Fibroblast of peridontal ligament (primary cell): ENCODE results near the gene GEMIN8.
A peak's percentile ranks its signal among the peaks of the same experiment; 100 is the strongest.

ENCODE experiments used
- DNase-seq: peaks from one replicate; pipeline ENCODE4 v3.0.0-alpha.2; 2010; ENCODE audit errors: extremely low read depth

The GEMIN8 gene

GRCh38 chrX:14015941-14016340 lies 13.8 kb downstream of the GEMIN8 start:
- DNase-seq: no peak

GRCh38 chrX:14015294-14015693 lies 14.4 kb downstream of the GEMIN8 start:
- peak; percentile 69 for DNase-seq

- no peak for DNase-seq
These were observed 15.2 kb downstream of the GEMIN8 start for GRCh38 chrX:14014526-14014925.

- DNase-seq: peak; percentile 28
These were observed 16.6 kb downstream of the GEMIN8 start for GRCh38 chrX:14013054-14013453.

GRCh38 chrX:14010566-14010965 lies 19.1 kb downstream of the GEMIN8 start:
- DNase-seq: no peak

- DNase-seq: no peak
These were observed 23.2 kb downstream of the GEMIN8 start for GRCh38 chrX:14006540-14006939.

- DNase-seq: no peak
These were observed 25.7 kb downstream of the GEMIN8 start for GRCh38 chrX:14003876-14004425.

GRCh38 chrX:14003028-14003427 lies 26.7 kb downstream of the GEMIN8 start:
- no peak for DNase-seq

- no peak for DNase-seq
These were observed 33.0 kb downstream of the GEMIN8 start for GRCh38 chrX:13996650-13997049.

- DNase-seq: no peak
These were observed 35.1 kb downstream of the GEMIN8 start for GRCh38 chrX:13994536-13995080.

GRCh38 chrX:13994104-13994503 lies 35.6 kb downstream of the GEMIN8 start:
- no peak for DNase-seq

- no peak for DNase-seq
These were observed 39.4 kb downstream of the GEMIN8 start for GRCh38 chrX:13990126-13990800.

- no peak for DNase-seq
These were observed 43.8 kb downstream of the GEMIN8 start for GRCh38 chrX:13985697-13986435.

GRCh38 chrX:13983734-13984133 lies 46.0 kb downstream of the GEMIN8 start:
- DNase-seq: no peak

- no peak for DNase-seq
These were observed 61.5 kb downstream of the GEMIN8 start for GRCh38 chrX:13968198-13968597.

GRCh38 chrX:13967636-13968035 lies 62.1 kb downstream of the GEMIN8 start:
- DNase-seq: no peak

- no peak for DNase-seq
These were observed 62.9 kb downstream of the GEMIN8 start for GRCh38 chrX:13966793-13967125.

- DNase-seq: peak; percentile 18
These were observed 63.5 kb downstream of the GEMIN8 start for GRCh38 chrX:13966071-13966792.

- no peak for DNase-seq
These were observed 64.2 kb downstream of the GEMIN8 start for GRCh38 chrX:13965531-13965930.

- DNase-seq: no peak
These were observed 72.7 kb downstream of the GEMIN8 start for GRCh38 chrX:13956998-13957397.
